Hepatocyte (in vitro differentiated cells): Measurements from ENCODE around the gene CTNNBIP1. TPM values are rescaled to one million over a fixed set of nuclear protein-coding genes. Genes with fewer than 3 reads are reported as not detected.
"Not testable (repeated sequence)": the region's sequence is repeated elsewhere in the genome, so short reads cannot be mapped to it uniquely, and the experiment has no call there.

Experiments used
- DNase-seq: peaks from one replicate; pipeline ENCODE4 v3.0.0-alpha.2; 2016; ENCODE audit warnings: low spot score
- H2AFZ ChIP-seq: fragments of 200-600 bp; sonication (generic); 2 replicates; pipeline ENCODE4 v1.6.0; 2016; ENCODE audit warnings: antibody characterized with exemption, mild to moderate bottlenecking
- H3K27ac ChIP-seq: fragments of 200-600 bp; sonication (generic); 2 replicates; pipeline ENCODE4 v1.5.1; 2016; ENCODE audit warnings: mild to moderate bottlenecking
- H3K27me3 ChIP-seq: fragments of 200-600 bp; sonication (generic); 2 replicates; pipeline ENCODE4 v1.6.1; 2016
- H3K36me3 ChIP-seq: fragments of 200-600 bp; sonication (generic); replicated peaks from 2 replicates; pipeline ENCODE4 v1.5.1; 2016; ENCODE audit warnings: low read depth; ENCODE audit not compliant: insufficient read depth
- H3K4me1 ChIP-seq: fragments of 200-600 bp; sonication (generic); 2 replicates; pipeline ENCODE4 v1.5.1; 2016; ENCODE audit warnings: mild to moderate bottlenecking, moderate library complexity; ENCODE audit not compliant: insufficient read depth
- H3K4me2 ChIP-seq: fragments of 200-600 bp; sonication (generic); 2 replicates; pipeline ENCODE4 v1.6.0; 2016
- H3K4me3 ChIP-seq: fragments of 200-600 bp; sonication (generic); 2 replicates; pipeline ENCODE4 v1.5.1; 2016; ENCODE audit warnings: mild to moderate bottlenecking
- H3K79me2 ChIP-seq: fragments of 200-600 bp; sonication (generic); 2 replicates; pipeline ENCODE4 v1.6.0; 2017; ENCODE audit warnings: mild to moderate bottlenecking
- H3K9me2 ChIP-seq: fragments of 200-600 bp; sonication (generic); replicated peaks from 2 replicates; pipeline ENCODE4 v1.6.0; 2017; ENCODE audit warnings: mild to moderate bottlenecking; ENCODE audit not compliant: insufficient read depth
- H3K9me3 ChIP-seq: fragments of 200-600 bp; sonication (generic); 2 replicates; pipeline ENCODE4 v1.5.1; 2016; ENCODE audit warnings: low read depth, mild to moderate bottlenecking
- H4K20me1 ChIP-seq: fragments of 200-600 bp; sonication (generic); 2 replicates; pipeline ENCODE4 v1.6.0; 2016; ENCODE audit warnings: mild to moderate bottlenecking; ENCODE audit not compliant: insufficient read depth, poor library complexity, severe bottlenecking
- EZH2 ChIP-seq: fragments of 200-600 bp; sonication (generic); IDR thresholded peaks from 2 replicates; pipeline ENCODE4 v1.6.1; 2016; ENCODE audit warnings: antibody characterized with exemption, mild to moderate bottlenecking, borderline replicate concordance
- EZH2phosphoT487 ChIP-seq: fragments of 200-600 bp; sonication (generic); IDR thresholded peaks from one replicate; pipeline ENCODE4 v1.6.1; 2018; ENCODE audit warnings: antibody characterized with exemption, mild to moderate bottlenecking, low read depth, moderate library complexity; ENCODE audit not compliant: unreplicated experiment, severe bottlenecking
- WGBS: methylation state at CpG from one replicate; pipeline ENCODE4 v1.1.6; 2016; ENCODE audit warnings: low lambda C conversion rate; ENCODE audit errors: missing lambda C conversion rate; 5-methylcytosine and 5-hydroxymethylcytosine counted together
- polyA plus RNA-seq: library from polyadenylated mRNA; unstranded; fragments of >200 nt; fragmentation: Nextera tagmentation; extraction: Ambion mirVana; gene quantifications from 2 replicates; pipeline ENCODE4 v1.2.1, GENCODE V29; 2016
- total RNA-seq: library from RNA; depleted of rRNA; stranded (reverse); fragments of >200 nt; gene quantifications from 2 replicates; pipeline ENCODE4 v1.2.3, GENCODE V29; 2014
- TF ChIP-seq, protein P1 (sequence below): fragments of 200-600 bp; sonication (generic); IDR thresholded peaks from 2 replicates; pipeline ENCODE4 v1.5.1; 2016; ENCODE audit warnings: antibody characterized with exemption, mild to moderate bottlenecking; ENCODE audit not compliant: poor library complexity

Gene CTNNBIP1
- total and polyA plus RNA-seq, 2 experiments from 2014 or later, result 25.2 to 49.8 TPM

DNA sequence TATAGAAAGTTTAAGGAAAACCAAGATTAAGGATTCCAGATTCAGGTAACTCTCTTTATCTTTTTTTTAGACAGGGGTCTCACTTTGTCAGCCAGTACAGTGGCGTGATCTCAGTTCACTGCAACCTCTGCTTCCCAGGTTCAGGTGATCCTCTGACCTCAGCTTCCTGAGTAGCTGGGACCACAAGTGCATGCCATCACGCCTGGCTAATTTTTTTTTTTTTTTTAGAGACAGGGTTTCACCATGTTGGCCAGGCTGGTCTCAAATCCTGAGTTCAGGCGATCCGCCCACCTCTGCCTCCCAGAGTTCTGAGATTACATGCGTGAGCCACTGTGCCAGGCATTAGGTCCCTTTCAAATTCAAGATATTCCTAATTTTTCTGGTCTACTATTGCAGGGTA, 17.2 kb upstream of the CTNNBIP1 start:
- Histone ChIP-seq H4K20me1 (no peaks in the 10 kb centered on the region), H3K36me3 (no peaks in the 10 kb centered on the region), H3K9me3 (no peaks in the 10 kb centered on the region), H3K4me3 (no peak overlapping the region), H3K27me3 (no peaks in the 10 kb centered on the region), H3K4me1 (peaks cover 3% of the 10 kb centered on the region), H3K9me2 (no peaks in the 10 kb centered on the region), H3K4me2 (no peak overlapping the region), H3K27ac (no peak overlapping the region), H2AFZ (no peak overlapping the region), H3K79me2 (no peaks in the 10 kb centered on the region)
- whole genome bisulfite sequencing, result 93% methylated on average over 5 of the region's 5 CpGs
- TF ChIP-seq EZH2phosphoT487 (no peak), EZH2 (no peak)
- TF ChIP-seq, protein P1, sequence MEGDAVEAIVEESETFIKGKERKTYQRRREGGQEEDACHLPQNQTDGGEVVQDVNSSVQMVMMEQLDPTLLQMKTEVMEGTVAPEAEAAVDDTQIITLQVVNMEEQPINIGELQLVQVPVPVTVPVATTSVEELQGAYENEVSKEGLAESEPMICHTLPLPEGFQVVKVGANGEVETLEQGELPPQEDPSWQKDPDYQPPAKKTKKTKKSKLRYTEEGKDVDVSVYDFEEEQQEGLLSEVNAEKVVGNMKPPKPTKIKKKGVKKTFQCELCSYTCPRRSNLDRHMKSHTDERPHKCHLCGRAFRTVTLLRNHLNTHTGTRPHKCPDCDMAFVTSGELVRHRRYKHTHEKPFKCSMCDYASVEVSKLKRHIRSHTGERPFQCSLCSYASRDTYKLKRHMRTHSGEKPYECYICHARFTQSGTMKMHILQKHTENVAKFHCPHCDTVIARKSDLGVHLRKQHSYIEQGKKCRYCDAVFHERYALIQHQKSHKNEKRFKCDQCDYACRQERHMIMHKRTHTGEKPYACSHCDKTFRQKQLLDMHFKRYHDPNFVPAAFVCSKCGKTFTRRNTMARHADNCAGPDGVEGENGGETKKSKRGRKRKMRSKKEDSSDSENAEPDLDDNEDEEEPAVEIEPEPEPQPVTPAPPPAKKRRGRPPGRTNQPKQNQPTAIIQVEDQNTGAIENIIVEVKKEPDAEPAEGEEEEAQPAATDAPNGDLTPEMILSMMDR, result no peak
- DNase-seq, result no peak

DNA sequence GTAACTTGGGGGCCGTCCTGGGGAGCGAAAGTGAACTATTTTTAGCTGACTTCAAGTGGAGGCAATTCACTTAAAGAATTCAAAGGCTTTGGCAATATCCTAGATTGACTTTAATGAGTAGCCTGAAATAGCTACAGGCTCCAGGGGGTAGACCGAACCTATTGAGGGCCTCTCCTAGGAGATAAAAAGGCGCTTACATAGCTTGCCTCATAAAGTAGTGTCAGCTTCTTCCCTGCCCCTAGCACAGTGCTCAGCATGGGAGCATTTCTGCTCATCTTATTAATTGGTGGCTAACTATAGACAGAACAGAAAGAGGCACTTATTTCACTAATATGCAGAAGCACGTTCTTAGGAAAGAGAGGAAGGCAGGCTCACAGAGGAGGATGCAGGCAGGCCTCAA, 12.3 kb upstream of the CTNNBIP1 start:
- DNase-seq, result no peak
- WGBS, result 48% methylated on average over 5 of the region's 5 CpGs
- no peak overlapping the region for H3K27ac ChIP-seq

DNA sequence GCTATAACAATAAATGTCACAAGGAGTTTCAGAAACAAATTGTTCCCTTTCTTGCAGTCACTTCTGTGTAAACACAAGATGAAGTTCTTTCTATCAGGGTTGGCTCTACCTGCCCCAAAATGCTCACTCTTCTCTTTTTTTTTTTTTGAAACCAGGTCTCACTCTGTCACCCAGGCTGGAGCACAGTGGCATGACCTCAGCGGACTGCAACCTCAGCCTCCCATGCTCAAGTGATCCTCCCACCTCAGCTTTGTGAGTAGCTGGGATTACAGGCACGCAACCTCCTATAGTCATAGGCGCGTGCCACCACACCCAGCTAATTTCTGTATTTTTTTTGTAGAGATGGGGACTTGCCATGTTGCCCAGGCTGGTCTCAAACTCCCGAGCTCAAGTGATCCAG, 10.5 kb upstream of the CTNNBIP1 start:
- H3K79me2 ChIP-seq, result no peaks in the 10 kb centered on the region
- no peaks in the 10 kb centered on the region for H4K20me1 ChIP-seq
- TF ChIP-seq EZH2phosphoT487 (no peak), EZH2 (no peak)
- TF ChIP-seq, protein P1, result no peak
- no peak overlapping the region for H3K27ac ChIP-seq
- no peaks in the 10 kb centered on the region for H3K27me3 ChIP-seq
- 92% methylated on average over 5 of the region's 5 CpGs for WGBS
- H3K36me3 ChIP-seq, result no peaks in the 10 kb centered on the region
- no peaks in the 10 kb centered on the region for H3K9me3 ChIP-seq
- H3K4me3 ChIP-seq, result no peak overlapping the region
- peaks cover 7% of the 10 kb centered on the region for H3K4me1 ChIP-seq
- no peak for DNase-seq
- no peak overlapping the region for H2AFZ ChIP-seq
- H3K4me2 ChIP-seq, result no peak overlapping the region
- H3K9me2 ChIP-seq, result no peaks in the 10 kb centered on the region

More for the DNA sequence above, 12.3 kb upstream of the CTNNBIP1 start:
- H3K79me2 ChIP-seq, result no peaks in the 10 kb centered on the region
- no peaks in the 10 kb centered on the region for H3K9me2 ChIP-seq
- H2AFZ ChIP-seq, result no peak overlapping the region
- no peaks in the 10 kb centered on the region for H3K9me3 ChIP-seq
- TF ChIP-seq, protein P1, result no peak
- TF ChIP-seq EZH2phosphoT487 (no peak), EZH2 (no peak)
- H3K36me3 ChIP-seq, result no peaks in the 10 kb centered on the region
- no peak overlapping the region for H3K4me3 ChIP-seq
- H4K20me1 ChIP-seq, result no peaks in the 10 kb centered on the region
- H3K4me1 ChIP-seq, result peaks cover 7% of the 10 kb centered on the region
- no peaks in the 10 kb centered on the region for H3K27me3 ChIP-seq
- no peak overlapping the region for H3K4me2 ChIP-seq

DNA sequence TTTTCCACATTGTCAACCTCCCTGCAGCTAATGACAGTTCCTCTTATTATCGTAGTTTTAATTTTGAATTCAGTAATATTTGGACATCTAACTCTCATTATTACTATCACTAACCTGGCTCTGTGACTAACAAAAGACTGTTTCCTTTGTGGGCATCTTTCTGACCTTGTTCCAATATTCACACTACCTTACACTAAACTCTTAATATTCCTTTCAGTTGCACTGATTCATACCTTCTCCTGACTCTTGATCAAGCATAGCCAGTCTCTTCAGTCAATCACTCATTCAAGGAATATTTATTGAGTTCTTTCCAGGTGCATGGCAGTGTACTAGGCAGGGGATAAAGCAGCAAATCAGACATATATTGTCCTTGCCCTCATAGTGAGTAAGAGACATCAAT, 7.8 kb upstream of the CTNNBIP1 start:
- WGBS, result 92% methylated on average over 1 of the region's 1 CpG
- H3K79me2 ChIP-seq, result no peaks in the 10 kb centered on the region
- no peaks in the 10 kb centered on the region for H3K9me2 ChIP-seq

DNA sequence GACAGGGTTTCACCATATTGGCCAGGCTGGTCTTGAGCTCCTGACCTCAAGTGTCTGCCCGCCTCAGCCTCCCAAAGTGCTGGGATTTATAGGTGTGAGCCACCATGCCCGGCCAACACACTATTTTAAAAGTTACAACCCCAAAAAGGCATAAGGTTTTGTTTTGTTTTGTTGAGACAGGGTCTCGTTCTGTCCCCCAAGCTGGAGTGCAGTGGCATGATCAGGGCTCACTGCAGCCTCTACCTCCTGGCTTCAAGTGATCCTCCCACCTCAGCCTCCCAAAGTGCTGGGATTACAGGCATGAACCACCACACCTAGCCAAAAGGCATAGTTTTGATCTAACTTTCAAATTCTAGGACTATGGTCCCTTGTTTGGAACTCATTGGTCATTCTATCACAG, 7.4 kb upstream of the CTNNBIP1 start:
- H2AFZ ChIP-seq, DNase-seq, H3K9me3 ChIP-seq, H3K36me3 ChIP-seq, H3K27me3 ChIP-seq, H3K4me2 ChIP-seq, H3K79me2 ChIP-seq, H3K27ac ChIP-seq, H4K20me1 ChIP-seq, H3K4me3 ChIP-seq, H3K9me2 ChIP-seq: not testable (repeated sequence)
- H3K4me1 ChIP-seq, result peaks cover 12% of the 10 kb centered on the region
- WGBS, result 92% methylated on average over 3 of the region's 3 CpGs

More for the DNA sequence above, 7.8 kb upstream of the CTNNBIP1 start:
- DNase-seq, result no peak
- TF ChIP-seq EZH2phosphoT487 (no peak), EZH2 (no peak)
- TF ChIP-seq, protein P1, result no peak
- H3K36me3 ChIP-seq, result no peaks in the 10 kb centered on the region
- H3K27me3 ChIP-seq, result no peaks in the 10 kb centered on the region
- H2AFZ ChIP-seq, result no peak overlapping the region
- no peaks in the 10 kb centered on the region for H3K9me3 ChIP-seq
- peaks cover 13% of the 10 kb centered on the region for H3K4me1 ChIP-seq
- H3K4me2 ChIP-seq, result no peak overlapping the region
- H3K4me3 ChIP-seq, result no peak overlapping the region
- no peak overlapping the region for H3K27ac ChIP-seq
- no peaks in the 10 kb centered on the region for H4K20me1 ChIP-seq
